GM21390 (cell line): ENCODE data around the gene ETNPPL.

Source experiments
- ATAC-seq: cut with Tn5 transposase; IDR thresholded peaks from one replicate; pipeline ENCODE4 v1.9.1; 2021; ENCODE audit not compliant: unreplicated experiment

ETNPPL gene

DNA sequence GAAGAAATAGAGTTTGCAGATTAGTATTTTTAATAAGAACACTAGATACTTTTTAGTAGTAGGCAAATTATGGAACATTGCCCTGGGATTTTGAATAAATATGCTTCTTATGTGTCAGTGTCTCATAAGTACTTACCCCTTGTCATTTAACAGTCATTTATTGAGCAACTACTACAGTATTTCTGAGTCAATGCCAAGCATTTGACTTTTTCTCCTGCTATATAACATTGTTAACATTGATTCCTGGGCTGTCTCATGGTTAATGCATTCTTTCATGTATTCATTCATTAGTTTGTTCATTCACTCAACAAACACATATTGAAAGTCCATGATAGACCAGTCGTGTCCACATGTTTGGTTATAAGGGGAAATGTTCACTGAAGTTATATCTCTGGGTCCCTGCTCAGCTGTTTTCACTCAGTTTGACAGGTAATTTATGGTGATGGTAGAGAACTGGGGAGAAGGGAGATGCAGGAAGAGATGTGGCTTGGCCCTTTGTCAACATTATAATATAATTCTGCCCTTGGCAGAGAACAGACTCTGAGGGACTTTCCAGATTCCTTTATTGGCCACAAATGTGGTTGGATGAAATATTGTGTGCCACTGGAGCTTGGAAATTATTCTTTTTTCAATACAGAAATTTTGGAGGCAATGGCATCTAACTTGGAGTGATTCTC lies 62.6 kb downstream of the ETNPPL start:
- no peak for ATAC-seq

DNA sequence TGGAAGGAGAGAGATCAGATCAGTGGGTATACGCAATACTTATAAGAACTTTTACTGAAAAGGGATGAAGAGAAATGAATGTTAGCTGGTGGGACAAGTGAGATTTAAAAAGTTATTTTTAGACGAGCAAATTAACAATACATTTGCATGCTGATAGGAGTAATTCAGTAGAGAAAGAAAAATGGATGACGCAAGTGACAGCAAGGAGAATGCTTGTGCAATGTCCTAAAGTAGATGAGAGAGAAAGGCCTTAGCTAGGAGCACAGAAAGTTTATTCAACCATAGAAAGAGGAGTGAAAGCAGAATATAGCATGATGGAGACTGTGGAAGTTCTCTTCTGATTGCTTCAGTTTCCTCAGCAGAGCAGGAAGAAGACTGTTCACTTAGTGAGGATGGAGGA lies 66.7 kb downstream of the ETNPPL start:
- no peak for ATAC-seq

- ATAC-seq: no peak
Measured at GRCh38 chr4:108695062-108695461, 67.8 kb downstream of the ETNPPL start.

- no peak for ATAC-seq
Measured at GRCh38 chr4:108694423-108694822, 68.4 kb downstream of the ETNPPL start.

GRCh38 chr4:108693819-108694218 lies 69.0 kb downstream of the ETNPPL start:
- no peak for ATAC-seq

DNA sequence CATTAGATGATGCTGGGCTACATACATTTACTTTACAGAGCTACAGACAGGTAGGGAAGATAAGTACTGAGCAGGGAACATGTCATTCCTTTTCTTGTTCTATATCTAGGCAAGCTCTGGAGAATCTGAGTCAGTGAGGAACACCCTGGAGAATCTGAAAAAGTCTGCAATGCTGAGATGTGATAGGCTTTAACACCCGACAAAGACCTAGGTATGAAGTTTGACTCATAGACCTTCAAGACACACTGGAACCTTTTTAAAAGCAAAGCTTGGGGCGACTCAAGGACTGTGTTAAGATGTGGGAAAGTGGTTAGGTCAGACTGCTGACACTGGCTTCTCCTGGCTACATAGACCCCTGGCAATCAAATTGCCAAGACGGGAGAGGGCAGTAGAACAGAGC lies 69.6 kb downstream of the ETNPPL start:
- ATAC-seq: no peak
